ENCODE results near the gene CIT.

DNA sequence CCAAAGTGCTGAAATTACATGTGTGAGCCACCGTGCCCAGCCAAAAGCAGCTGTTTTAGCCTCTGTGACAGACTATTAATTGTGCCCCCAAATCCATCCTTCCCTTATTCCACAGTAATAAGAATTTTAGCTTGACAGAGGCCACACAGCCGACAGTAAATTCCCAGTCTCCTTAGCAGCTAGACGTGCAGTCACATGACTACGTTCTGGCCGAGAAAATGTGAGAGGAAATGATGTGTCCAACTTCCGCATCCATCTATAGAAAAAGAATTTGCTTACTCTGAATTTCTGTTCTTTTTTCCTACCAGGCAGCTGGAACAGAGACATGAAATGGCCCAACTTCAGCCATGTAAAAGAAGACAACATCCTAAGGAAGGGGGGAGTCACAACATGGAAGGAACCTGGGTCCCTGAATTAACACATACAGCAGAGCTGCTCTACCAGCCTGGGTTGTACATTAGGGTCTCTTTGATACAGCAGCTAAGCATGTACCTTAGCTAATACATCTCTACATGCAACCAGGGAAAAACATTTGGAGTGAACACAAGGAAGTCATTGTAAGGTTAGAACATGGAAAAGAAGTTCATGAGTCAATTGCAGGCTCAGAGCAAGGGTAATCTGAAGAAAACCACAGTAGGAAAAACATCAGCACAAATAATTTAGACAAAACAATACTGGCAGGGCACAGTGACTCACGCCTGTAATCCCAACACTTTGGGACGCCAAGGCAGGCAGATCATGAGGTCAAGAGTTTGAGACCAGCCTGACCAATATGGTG lies 35.5 kb downstream of the CIT start:
- TF ChIP-seq CTCF (IDR thresholded peaks at IDR 0.05) (no peak), POLR2A (IDR thresholded peaks at IDR 0.05) (no peak)

All from Peyer's patch (tissue), 4 donors.